Activated CD8-positive, alpha-beta memory T cell treated with anti-CD3 and anti-CD28 coated beads, Interleukin-2, amount 50 U/mL, for 1 hour (primary cell): ENCODE data around the gene RELL1.
"Not testable (repeated sequence)": the region's sequence is repeated elsewhere in the genome, so short reads cannot be mapped to it uniquely, and the experiment has no call there.

Experiments used
- DNase-seq: peaks from one replicate; pipeline ENCODE4 v3.0.0-alpha.2; 2020; ENCODE audit errors: extremely low read depth

RELL1 gene

GRCh38 chr4:37693030-37693429 is 6.9 kb upstream of the RELL1 start:
- DNase-seq: no peak

- DNase-seq: no peak
These were observed 4.8 kb upstream of the RELL1 start for GRCh38 chr4:37690976-37691375.

- DNase-seq: no peak
These were observed 3.3 kb upstream of the RELL1 start for GRCh38 chr4:37689353-37690095.

GRCh38 chr4:37687681-37688080 is 1.5 kb upstream of the RELL1 start:
- DNase-seq: no peak

GRCh38 chr4:37687194-37687562 is 1.0 kb upstream of the RELL1 start:
- DNase-seq: no peak

GRCh38 chr4:37685823-37686372 is 278 bp downstream of the RELL1 start:
- DNase-seq: no peak

GRCh38 chr4:37685161-37685822 is 884 bp downstream of the RELL1 start:
- DNase-seq: peak; percentile 24

- no peak for DNase-seq
These were observed 2.0 kb downstream of the RELL1 start for GRCh38 chr4:37684154-37684553.

- DNase-seq: no peak
These were observed 3.3 kb downstream of the RELL1 start for GRCh38 chr4:37682701-37683401.

GRCh38 chr4:37680089-37680488 is 6.1 kb downstream of the RELL1 start:
- no peak for DNase-seq

- no peak for DNase-seq
These were observed 6.9 kb downstream of the RELL1 start for GRCh38 chr4:37679301-37679700.

GRCh38 chr4:37678624-37679023 is 7.6 kb downstream of the RELL1 start:
- DNase-seq: no peak

- DNase-seq: no peak
These were observed 10.4 kb downstream of the RELL1 start for GRCh38 chr4:37675587-37676290.

GRCh38 chr4:37674439-37674838 is 11.7 kb downstream of the RELL1 start:
- no peak for DNase-seq

- DNase-seq: no peak
These were observed 12.5 kb downstream of the RELL1 start for GRCh38 chr4:37673538-37674192.

- DNase-seq: no peak
These were observed 15.1 kb downstream of the RELL1 start for GRCh38 chr4:37671072-37671471.

- no peak for DNase-seq
These were observed 15.9 kb downstream of the RELL1 start for GRCh38 chr4:37670249-37670648.

- DNase-seq: not testable (repeated sequence)
These were observed 17.1 kb downstream of the RELL1 start for GRCh38 chr4:37669124-37669523.

GRCh38 chr4:37667197-37668100 is 18.7 kb downstream of the RELL1 start:
- no peak for DNase-seq

GRCh38 chr4:37666625-37667071 is 19.5 kb downstream of the RELL1 start:
- no peak for DNase-seq
